Measurements from ENCODE around the gene GCN1.

GCN1 gene

GRCh38 chr12:120115692-120116440 is 78.6 kb downstream of the GCN1 start:
- DNase-seq = no peak

GRCh38 chr12:120115066-120115465 is 79.4 kb downstream of the GCN1 start:
- DNase-seq = no peak

GRCh38 chr12:120110550-120111501 is 83.7 kb downstream of the GCN1 start:
- DNase-seq = no peak

GRCh38 chr12:120109570-120110267 is 84.8 kb downstream of the GCN1 start:
- DNase-seq = peak; percentile 11

GRCh38 chr12:120106151-120106550 is 88.4 kb downstream of the GCN1 start:
- no peak for DNase-seq

GRCh38 chr12:120103371-120103770 is 91.1 kb downstream of the GCN1 start:
- DNase-seq = no peak

GRCh38 chr12:120103044-120103338 is 91.5 kb downstream of the GCN1 start:
- no peak for DNase-seq

GRCh38 chr12:120102189-120103043 is 92.1 kb downstream of the GCN1 start:
- no peak for DNase-seq

GRCh38 chr12:120101617-120102016 is 92.9 kb downstream of the GCN1 start:
- DNase-seq = no peak

GRCh38 chr12:120101182-120101581 is 93.3 kb downstream of the GCN1 start:
- DNase-seq = peak; percentile 17

GRCh38 chr12:120100630-120101029 is 93.9 kb downstream of the GCN1 start:
- peak; percentile 87 for DNase-seq

GRCh38 chr12:120099738-120100137 is 94.8 kb downstream of the GCN1 start:
- no peak for DNase-seq

GRCh38 chr12:120098756-120099470 is 95.6 kb downstream of the GCN1 start:
- no peak for DNase-seq

- no peak for DNase-seq
Observed at GRCh38 chr12:120096671-120097202, 97.8 kb downstream of the GCN1 start.

GRCh38 chr12:120095736-120096135 is 98.8 kb downstream of the GCN1 start:
- no peak for DNase-seq

- DNase-seq = no peak
Observed at GRCh38 chr12:120095331-120095730, 99.2 kb downstream of the GCN1 start.

GRCh38 chr12:120094485-120094884 is 100.0 kb downstream of the GCN1 start:
- no peak for DNase-seq

- no peak for DNase-seq
Observed at GRCh38 chr12:120093592-120094355, 100.7 kb downstream of the GCN1 start.

- no peak for DNase-seq
Observed at GRCh38 chr12:120093336-120093591, 101.3 kb downstream of the GCN1 start.

- DNase-seq = no peak
Observed at GRCh38 chr12:120092551-120093335, 101.8 kb downstream of the GCN1 start.

Data from DMS79 (cell line).